ENCODE data around the gene CACNA1C.
"Not testable (repeated sequence)": the region's sequence is repeated elsewhere in the genome, so short reads cannot be mapped to it uniquely, and the experiment has no call there.

Gene CACNA1C

DNA sequence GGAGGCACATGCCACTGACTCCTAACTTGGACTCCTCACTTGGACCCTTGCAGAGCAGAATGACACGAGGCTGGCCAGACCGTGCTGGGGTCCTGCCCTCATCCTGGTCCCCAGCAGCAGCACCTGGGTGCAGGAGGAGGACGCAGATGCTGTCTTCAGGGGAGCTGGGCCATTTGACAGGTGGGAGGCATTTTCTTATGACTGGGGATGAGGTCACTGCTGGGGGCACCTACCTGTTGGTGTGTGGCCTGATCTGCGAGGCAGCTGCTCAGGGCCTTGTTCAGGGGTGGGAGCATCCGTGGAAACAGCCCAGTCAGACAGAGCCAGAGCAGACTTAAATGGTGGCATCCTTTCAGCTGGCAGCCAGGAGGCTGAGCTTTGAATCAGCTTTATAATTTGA, 57.3 kb downstream of the CACNA1C start:
- DNase-seq (ENCODE audit: low read depth in 3 of 3, low spot score in 1 of 3), result no peak

DNA sequence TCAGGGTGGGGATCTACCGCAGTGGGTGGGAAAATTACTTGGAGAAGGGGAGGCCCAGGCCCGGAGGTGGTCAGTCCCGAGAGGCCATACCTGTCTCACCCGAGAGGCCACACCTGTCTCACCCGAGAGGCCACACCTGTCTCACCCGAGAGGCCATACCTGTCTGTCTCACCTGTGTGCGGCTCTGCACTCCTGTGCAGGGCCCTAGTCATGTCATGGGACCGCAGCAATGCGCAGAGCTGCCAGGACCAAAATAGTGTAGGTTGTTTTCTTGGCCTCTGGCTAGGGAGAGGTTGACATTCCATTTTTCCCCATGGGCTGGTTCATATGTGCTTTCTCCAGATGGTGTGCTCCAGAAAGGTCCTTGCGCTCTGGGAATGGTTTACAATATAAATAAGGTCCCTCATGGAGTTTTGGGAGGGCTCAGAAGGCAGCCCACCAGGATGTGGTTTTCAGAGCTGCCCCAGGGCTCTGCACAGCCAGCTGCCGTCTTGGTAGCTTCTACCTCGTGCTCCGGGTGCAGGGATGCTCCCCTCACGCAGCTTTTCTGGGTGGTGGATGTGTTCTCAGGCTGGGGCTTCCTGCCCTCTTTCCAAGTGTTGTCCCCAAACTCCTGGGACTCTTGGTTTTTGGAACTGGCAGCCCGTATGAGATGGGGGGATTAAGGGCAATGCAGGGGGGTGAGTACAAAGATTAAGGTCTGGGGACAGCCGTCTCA, 58.2 kb downstream of the CACNA1C start:
- no peak for DNase-seq (ENCODE audit: low read depth in 3 of 3, low spot score in 1 of 3)

DNA sequence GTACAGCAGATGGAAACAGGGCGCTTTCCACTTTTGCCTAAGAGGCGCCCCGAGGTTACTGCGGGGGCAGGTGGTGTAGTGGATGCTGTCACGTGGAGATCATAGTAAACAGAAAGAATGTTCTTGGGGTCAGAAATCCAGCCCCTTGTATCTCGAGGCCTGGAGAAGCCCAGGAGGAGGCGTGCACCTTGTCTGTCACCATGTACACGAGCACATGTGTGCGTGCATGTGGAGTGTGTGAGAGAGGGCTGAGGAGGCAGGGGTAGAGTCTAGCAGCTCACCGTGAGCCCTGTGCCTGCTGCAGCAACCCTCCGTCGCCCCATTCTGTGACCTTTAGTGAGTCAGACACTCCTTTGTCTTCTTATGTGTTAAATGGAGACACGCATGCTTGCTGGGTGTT, 59.0 kb downstream of the CACNA1C start:
- DNase-seq (ENCODE audit: low read depth in 3 of 3, low spot score in 1 of 3), result no peak

DNA sequence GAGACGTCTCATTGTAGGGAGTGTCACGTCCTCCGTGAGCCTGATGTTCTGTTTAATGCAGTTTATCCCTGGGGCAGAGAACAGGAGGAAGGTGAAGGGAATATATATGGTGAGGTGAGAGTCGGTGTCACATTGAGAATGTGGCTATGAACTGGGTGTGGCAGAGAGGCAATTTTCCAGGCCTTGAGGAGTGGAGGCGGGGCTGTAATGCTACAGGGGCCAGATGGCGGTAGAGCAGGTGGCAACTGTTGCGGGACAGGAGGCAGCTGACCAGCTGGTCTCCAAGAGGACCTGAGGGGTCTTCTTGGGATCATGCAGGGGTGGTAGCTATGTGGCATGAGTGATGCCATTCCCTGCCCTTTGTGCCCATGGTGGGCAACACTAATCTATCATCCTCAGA, 59.6 kb downstream of the CACNA1C start:
- no peak for DNase-seq (ENCODE audit: low read depth in 3 of 3, low spot score in 1 of 3)

DNA sequence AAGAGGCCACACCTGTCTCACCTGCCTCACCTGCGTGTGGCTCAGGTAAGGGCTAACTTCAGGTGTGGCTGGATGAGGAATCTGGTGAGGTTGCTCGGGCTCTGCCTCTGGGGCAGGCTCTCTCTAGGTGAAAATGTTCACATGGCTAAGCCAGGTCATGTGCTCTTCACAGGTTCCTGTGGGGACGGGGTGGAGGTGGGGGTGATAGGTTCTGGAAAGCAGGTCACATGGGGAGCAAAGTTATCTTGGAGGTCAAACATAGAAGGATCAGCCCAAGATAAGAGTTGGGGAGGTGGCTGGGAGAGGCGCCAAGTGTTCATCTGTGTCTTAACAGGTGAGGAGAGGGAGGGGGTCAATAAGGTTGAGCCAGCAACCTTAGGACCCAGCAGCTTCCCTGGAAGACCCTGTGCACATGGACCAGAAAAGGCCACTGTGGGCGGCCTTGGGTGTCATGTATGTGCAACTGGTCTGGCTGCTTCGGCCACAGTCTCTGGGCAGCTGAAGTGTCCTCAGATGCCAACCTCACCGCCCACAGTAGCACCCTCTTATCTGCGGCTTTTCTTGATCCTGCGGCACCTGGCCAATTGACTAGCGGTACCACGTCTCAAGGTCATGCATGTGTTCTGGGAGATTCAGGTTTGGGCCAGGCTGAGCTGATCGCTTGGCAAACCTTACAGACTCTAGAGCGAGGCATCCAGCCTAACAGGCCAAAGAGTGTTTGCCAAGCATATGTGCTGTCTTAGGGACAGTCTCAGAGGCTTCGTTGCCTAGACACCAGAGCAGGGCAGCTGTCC, 60.5 kb downstream of the CACNA1C start:
- DNase-seq (ENCODE audit: low read depth in 3 of 3, low spot score in 1 of 3), result no peak

DNA sequence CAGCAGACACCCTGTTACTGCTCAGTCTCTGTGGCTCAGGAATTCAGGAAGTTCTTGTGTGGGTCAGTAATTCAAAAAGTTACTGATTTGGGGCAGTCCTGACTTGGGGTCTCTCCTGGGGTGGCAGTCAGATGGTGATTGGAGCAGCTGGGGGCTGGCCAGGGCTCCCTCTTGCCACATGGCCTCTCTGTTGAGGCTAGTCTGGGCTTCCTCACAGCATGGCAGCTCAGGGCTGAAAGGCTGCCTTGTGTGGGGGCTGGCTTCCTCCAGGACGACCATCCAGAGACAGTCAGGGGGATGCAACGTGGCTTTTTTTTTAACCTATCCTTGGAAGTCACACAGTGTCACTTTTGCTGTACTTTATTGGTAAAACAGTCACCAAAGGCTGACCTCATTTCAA, 61.3 kb downstream of the CACNA1C start:
- DNase-seq (ENCODE audit: low read depth in 3 of 3, low spot score in 1 of 3), result no peak

DNA sequence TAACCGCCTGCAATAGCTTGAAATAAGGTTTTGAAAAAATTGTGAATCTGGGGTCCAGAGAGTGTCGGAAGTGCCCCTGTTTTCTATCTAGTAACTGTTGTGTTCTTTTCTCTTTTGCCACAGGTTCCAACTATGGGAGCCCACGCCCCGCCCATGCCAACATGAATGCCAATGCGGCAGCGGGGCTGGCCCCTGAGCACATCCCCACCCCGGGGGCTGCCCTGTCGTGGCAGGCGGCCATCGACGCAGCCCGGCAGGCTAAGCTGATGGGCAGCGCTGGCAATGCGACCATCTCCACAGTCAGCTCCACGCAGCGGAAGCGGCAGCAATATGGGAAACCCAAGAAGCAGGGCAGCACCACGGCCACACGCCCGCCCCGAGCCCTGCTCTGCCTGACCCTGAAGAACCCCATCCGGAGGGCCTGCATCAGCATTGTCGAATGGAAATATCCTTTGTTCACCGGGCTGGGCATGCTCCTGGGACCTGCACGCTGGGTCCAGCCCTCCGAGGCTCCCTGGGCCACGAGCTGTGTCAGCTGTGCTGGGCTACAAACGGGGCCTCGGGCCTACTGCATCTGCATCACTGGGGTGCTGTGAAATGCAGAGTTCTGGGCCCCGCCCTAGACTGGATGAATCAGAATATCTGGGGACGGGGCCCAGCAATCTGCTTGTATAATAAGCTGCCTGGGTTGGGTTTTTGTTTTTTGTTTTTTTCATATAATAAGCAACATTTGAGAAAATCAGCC, 62.5 kb downstream of the CACNA1C start:
- no peak for DNase-seq (ENCODE audit: low read depth in 3 of 3, low spot score in 1 of 3)

DNA sequence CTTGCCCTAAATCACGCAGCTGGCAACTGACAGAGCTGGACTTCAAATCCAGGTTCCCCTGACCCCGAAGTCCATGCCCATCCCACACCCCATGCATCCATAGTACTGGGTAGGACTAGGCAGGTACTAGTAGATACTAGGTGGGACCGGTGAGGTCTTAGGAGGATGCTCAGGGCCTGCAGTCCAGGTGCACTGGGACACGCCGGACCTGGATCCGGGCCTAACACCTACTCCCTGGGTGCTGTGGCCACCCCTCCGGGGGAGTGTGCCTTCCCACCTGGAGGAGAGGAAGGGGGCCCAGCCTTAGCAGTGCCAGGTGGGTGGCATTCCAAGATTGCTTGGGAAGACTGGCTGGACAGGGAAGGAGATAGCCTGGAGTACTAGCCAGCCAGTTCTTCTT, 64.8 kb downstream of the CACNA1C start:
- no peak for DNase-seq (ENCODE audit: low read depth in 3 of 3, low spot score in 1 of 3)

DNA sequence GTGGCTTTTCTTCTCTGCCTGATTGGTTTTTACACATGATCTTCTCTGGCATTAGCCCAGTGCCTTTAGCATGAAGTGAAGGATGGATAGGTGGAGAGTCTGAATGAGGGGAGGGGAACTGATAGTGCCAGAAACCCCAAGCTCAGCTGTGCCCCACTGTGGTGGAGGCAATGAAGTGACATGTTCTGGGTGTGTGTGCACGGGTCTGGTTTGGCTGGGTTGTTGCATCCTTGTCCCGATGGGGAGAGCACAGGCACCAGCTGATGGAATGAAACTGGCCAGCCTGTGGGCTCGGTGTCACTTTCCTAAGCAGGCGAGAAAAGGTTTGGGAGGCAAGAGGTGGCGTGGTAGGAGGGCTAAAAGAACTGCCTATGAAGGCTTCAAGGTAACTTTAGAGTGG, 65.3 kb downstream of the CACNA1C start:
- DNase-seq (ENCODE audit: low read depth in 3 of 3, low spot score in 1 of 3), result no peak

DNA sequence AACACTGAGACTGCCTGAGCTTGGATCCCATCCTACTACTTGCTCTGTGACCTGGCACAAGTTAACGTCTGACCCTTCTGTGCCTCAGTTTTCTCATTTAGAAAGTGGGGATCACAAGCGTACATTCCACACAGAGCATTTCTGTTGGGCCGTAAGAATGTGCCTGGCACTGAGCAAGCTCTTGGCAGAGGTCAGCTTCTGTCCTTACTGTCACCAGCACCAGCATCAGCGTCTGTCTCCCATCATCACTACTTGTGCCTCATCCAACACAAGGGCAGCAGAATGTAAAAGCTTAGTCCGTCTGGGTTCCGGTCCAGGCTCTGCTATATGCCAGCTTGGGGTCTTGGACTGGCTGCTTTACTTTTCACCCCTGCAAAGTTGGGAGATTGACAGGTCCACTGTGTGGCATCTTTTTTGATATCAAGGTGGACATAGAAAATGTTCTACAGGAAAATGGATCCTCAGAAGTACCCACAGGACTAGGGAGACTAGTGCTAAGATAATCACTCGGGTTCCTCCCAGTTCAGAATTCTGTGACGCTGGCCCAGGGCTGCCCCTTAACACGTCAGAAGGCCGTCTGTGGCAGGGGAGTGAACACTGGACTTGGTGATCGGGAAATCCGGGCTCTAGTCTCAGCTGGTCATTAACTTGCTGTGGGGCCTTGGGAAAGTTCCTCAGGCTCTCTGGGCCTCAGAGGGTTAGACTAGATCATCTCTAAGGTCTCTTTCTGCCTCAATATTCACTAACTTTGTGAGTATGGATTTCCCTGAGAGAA, 65.9 kb downstream of the CACNA1C start:
- DNase-seq (ENCODE audit: low read depth in 3 of 3, low spot score in 1 of 3), result no peak

DNA sequence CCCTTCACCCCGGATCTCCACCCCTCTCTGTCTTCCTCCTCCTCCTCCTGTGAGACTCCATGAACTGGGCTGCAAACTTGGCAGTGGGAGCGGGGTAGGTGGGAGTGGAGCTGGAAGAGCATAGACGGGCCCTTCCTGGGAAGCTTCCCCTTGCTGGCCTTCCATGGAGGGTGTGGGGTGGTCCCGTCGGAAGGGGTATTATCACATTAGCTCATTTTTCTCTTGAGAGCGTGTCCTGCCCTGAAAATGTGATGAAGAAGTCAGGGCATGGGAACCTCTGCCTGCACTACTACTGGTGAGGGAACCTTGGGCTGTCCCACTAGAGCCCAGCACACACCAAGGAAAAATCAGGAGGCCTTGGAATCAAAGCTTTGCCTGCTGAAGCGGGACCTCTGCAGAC, 66.5 kb downstream of the CACNA1C start:
- DNase-seq (ENCODE audit: low read depth in 3 of 3, low spot score in 1 of 3), result no peak

DNA sequence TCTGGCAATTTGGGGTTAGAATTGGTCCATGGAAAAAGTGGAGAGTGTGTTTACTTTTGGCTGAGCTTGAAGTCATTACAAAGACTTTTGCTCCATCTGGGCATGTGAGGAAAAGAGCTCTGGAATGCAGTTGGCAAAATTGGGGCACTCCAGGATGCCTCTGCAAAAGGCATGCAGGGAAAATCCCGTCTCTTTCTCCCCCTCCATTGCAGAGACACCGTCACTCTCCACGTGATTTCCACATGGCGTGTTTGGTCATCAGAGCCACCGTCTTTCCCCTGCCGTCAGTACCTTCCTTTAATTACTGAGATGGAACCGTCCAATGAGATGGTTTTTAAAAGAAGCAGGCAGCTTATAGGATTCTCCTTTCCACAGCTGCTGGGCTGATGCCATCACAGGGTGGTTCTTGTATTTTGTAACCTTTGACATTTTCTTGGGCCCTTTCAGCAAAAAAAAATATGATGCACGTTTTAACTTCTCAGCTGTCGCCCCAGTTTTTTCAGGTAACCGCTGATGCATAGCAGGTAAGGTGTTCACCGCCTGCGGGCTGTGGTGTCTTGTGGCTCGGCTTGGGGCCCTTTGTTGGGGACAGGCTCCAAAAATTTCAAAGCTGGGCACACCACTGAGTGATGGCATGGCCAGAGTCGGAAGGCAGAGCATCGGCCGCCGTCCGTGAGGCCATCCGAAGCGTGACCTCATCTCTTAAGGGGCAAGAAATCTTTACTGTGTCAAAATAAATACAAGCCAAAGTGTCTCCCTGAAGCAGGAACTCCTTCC, 68.4 kb downstream of the CACNA1C start:
- DNase-seq (ENCODE audit: low read depth in 3 of 3, low spot score in 1 of 3), result no peak

DNA sequence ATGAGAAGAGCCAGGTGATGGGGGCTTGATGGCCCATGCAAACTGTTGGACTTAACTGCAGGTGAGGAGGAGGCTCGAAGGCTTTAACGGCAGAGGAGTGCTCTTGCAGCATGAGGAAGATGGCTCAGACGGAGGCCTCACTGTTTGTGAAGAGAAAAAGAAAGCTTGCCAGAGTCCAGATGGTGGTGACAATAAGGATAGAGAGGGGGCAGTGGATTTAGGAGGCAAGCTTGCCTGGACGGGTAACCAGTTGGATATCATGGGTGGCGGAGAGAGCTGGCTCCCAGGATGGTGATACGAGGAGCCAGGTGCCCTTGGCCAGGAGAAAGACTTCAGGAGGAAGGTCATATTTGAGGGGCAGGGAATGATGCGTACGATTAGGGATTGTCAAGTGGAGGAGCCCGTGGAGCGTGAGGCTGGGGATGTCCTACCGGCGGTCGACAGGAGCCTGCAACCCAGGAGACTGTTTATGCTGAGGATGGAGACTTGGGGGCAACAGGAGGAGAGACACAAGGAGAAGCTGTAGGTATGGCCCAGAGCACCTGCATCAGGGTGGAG, 71.8 kb downstream of the CACNA1C start:
- DNase-seq (ENCODE audit: low read depth in 3 of 3, low spot score in 1 of 3), result no peak

DNA sequence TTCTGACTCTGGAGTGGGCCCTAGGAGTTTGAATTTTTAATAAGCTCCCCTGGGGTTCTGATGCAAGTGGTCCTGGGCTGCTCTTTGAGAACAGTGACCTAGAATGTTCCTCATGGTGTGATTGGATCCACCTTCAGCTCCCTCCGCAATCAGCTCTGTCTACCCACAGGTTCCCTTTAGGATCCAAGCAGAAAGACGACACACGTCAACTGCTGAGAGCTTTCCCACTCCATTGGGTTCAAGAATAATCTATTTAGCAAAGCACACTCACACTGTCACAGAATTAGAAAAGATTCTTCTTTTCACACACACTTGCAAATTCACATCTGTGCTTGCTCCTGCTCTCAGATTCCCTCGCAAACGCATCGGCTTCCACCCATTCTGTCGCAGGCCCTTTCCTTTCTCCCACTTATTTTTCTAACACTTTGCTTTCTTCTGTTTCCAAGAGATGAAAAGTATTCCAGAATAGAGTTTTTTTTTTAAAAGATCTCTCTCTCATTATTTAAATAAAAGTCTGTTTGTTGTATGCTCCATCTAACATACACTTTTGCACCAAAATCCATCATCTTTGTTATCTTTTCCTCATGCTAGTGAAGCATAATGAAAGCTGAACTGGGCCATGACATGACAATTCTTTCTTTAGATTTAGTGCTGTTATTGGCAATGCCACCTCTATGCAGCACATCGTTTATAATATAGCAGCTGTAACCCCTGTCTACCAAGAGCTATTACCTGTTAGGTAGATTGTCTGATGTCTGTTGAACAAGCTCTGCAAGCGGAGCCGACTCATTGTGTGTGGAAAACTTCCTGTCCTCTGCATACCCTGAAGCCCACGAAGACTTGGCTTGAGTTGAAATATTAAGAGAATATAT, 73.1 kb downstream of the CACNA1C start:
- no peak for DNase-seq (ENCODE audit: low read depth in 3 of 3, low spot score in 1 of 3)

DNA sequence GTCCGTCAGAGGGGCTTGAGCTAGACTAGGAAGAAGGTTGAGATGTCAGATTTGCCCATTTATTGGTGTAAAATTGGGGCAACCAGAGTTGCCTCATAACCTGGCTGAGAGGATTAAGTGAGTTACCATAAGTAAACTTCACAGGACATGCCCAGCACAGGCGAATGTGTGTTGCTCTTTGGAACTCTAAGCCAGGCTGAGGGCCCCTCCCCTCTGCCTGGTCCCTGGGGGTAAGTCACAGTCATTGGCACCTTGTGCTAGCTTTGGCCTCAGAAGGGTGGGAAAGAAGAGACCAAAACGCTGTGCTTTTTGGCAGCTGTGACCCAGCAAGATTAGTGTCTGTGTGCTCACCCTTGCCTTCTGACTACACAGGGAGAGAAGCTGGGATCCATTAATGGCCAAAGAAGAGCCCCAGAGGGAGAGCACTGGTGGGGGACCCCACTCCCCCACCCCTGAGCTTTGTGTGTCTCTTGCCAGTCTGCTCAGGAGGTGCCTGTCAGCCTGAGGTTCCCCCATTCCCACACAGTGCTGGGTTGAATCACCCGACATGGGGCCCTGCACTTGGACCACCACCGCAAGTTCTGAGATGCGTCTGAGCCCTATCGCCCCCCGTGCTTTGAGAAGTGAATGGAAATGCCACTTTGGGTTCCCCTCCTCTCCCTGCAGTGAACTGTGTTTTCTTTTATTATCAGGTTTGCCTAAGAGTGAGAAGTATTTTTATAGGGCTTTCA, 74.1 kb downstream of the CACNA1C start:
- DNase-seq (ENCODE audit: low read depth in 3 of 3, low spot score in 1 of 3), result no peak

DNA sequence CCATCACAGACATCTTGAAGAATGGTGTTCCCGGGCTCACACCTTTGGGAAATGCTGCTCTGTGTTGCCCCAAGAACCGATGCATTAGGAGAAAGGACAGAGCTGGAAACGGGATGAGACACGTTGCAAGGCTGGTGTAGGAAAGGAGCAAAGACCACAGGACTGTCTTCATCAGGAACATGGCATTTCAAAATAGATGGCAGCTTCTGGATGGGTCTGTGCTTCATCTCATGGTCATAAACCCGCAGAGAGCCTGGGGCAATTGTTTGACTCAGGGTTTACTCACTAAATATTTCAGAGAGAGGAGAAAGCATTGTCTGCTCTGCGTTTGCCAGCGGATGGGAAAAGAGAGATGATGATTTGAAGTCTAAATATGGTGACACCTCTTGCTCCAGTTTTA, 76.3 kb downstream of the CACNA1C start:
- no peak for DNase-seq (ENCODE audit: low read depth in 3 of 3, low spot score in 1 of 3)

DNA sequence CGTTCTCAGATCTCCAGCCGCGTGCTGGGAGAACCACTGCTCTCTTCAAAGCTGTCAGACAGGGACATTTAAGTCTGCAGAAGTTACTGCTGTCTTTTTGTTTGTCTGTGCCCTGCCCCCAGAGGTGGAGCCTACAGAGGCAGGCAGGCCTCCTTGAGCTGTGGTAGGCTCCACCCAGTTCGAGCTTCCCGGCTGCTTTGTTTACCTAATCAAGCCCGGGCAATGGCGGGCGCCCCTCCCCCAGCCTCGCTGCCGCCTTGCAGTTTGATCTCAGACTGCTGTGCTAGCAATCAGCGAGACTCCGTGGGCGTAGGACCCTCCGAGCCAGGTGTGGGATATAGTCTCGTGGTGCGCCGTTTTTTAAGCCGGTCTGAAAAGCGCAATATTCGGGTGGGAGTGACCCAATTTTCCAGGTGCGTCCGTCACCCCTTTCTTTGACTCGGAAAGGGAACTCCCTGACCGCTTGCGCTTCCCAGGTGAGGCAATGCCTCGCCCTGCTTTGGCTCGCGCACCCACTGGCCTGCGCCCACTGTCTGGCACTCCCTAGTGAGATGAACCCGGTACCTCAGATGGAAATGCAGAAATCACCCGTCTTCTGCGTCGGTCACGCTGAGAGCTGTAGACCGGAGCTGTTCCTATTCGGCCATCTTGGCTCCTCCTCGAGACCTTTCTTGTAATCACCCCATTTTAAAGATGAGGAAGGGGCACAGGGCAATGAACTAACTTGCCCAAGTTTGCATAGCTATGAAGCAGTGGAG, 83.1 kb downstream of the CACNA1C start:
- not testable (repeated sequence) for DNase-seq (ENCODE audit: low read depth in 3 of 3, low spot score in 1 of 3)

DNA sequence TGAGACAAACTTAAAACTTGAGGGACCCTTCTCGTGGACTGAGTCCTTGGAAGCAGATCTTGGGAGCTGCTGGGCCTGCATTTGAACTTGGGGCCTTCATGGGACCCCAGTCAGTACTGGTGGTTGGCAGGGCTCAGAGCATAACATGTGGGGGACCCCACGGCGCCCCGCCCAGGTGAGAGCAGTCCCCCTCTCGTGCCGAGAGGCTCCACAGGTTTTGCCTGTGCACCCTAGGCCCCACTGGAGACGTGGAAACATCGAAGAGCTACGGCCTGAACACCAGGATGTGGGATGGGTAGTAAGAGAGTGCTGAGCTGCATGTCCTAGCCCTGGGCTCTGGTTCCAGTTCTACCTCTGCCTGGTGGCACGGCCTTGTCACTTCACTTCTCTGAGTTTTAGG, 84.1 kb downstream of the CACNA1C start:
- DNase-seq (ENCODE audit: low read depth in 3 of 3, low spot score in 1 of 3), result no peak
